Liver (tissue), 9 donors: ENCODE results near the gene GNE. TPM values are rescaled to one million over a fixed set of nuclear protein-coding genes. Genes with fewer than 3 reads are reported as not detected.

ENCODE experiments used
- DNase-seq: peaks from one replicate; pipeline ENCODE4 v3.0.0-alpha.2; 2017; ENCODE audit warnings: low spot score
- H3K27ac ChIP-seq, 2 donors: one replicate each; pipeline ENCODE4 v1.7.0; 2013; ENCODE audit warnings: inconsistent platforms in 2 of 2, low read length in 2 of 2, control low read depth in 1 of 2, low read depth in 1 of 2, mild to moderate bottlenecking in 1 of 2
- H3K27me3 ChIP-seq, 4 donors: one replicate each; pipeline versions ENCODE4 v1.6.1 to v1.7.0; 2013; ENCODE audit warnings: low read length in 3 of 4, inconsistent platforms in 1 of 4, mild to moderate bottlenecking in 1 of 4, moderate library complexity in 1 of 4; ENCODE audit not compliant: control insufficient read depth in 4 of 4, insufficient read depth in 4 of 4
- H3K36me3 ChIP-seq, 4 donors: one replicate each; pipeline versions ENCODE4 v1.6.1 to v1.7.0; 2013; ENCODE audit warnings: low read length in 3 of 4, mild to moderate bottlenecking in 3 of 4, low read depth in 1 of 4, moderate library complexity in 1 of 4; ENCODE audit not compliant: control insufficient read depth in 4 of 4, insufficient read depth in 3 of 4
- H3K4me1 ChIP-seq, 4 donors: one replicate each; pipeline versions ENCODE4 v1.6.1 to v1.7.0; 2013; ENCODE audit warnings: low read length in 3 of 4, mild to moderate bottlenecking in 3 of 4, moderate library complexity in 1 of 4; ENCODE audit not compliant: control insufficient read depth in 4 of 4, insufficient read depth in 4 of 4
- H3K4me3 ChIP-seq, 3 donors: one replicate each; pipeline versions ENCODE4 v1.6.1 to v1.7.0; 2013; ENCODE audit warnings: low read length in 3 of 3, control low read depth in 1 of 3, low read depth in 1 of 3, mild to moderate bottlenecking in 1 of 3
- H3K9ac ChIP-seq, 2 donors: one replicate each; pipeline ENCODE4 v1.7.0; 2013; ENCODE audit warnings: low read length in 2 of 2, mild to moderate bottlenecking in 2 of 2, moderate library complexity in 2 of 2, control low read depth in 1 of 2, low read depth in 1 of 2
- H3K9me3 ChIP-seq, 4 donors: one replicate each; pipeline versions ENCODE4 v1.6.1 to v1.7.0; 2013; ENCODE audit warnings: low read length in 3 of 4; ENCODE audit not compliant: control insufficient read depth in 4 of 4
- ATF3 ChIP-seq: IDR thresholded peaks from 2 replicates; pipeline ENCODE4 v1.6.1; 2016; ENCODE audit warnings: antibody characterized with exemption
- CTCF ChIP-seq: fragments of 150-350 bp; IDR thresholded peaks from 2 replicates; pipeline ENCODE4 v1.5.1; 2017; ENCODE audit warnings: improper control_type of control experiment, low read depth, low read length; ENCODE audit not compliant: missing input control
- EGR1 ChIP-seq, 2 donors: IDR thresholded peaks; 2 replicates each; pipeline ENCODE4 v1.6.1; 2016 to 2018; ENCODE audit warnings: antibody characterized with exemption in 2 of 2, low read depth in 2 of 2
- FOXA1 ChIP-seq: IDR thresholded peaks from 2 replicates; pipeline ENCODE4 v1.6.1; 2016; ENCODE audit warnings: antibody characterized with exemption
- FOXA2 ChIP-seq: IDR thresholded peaks from 2 replicates; pipeline ENCODE4 v1.6.1; 2016; ENCODE audit warnings: antibody characterized with exemption
- GABPA ChIP-seq, 2 donors: IDR thresholded peaks in 1 of 2; conservative IDR thresholded peaks in 1 of 2; 2 replicates each; pipeline ENCODE4 v1.6.1; 2016; ENCODE audit warnings: antibody characterized with exemption in 2 of 2, mild to moderate bottlenecking in 1 of 2, moderate library complexity in 1 of 2
- HNF4A ChIP-seq, 2 donors: conservative IDR thresholded peaks; 2 replicates each; pipeline ENCODE4 v1.6.1; 2016; ENCODE audit warnings: antibody characterized with exemption in 2 of 2, mild to moderate bottlenecking in 2 of 2
- HNF4G ChIP-seq: IDR thresholded peaks from 2 replicates; pipeline ENCODE4 v1.6.1; 2016; ENCODE audit warnings: antibody characterized with exemption
- JUND ChIP-seq, 2 donors: IDR thresholded peaks; 2 replicates each; pipeline ENCODE4 v1.6.1; 2016; ENCODE audit warnings: antibody characterized with exemption in 2 of 2
- MAX ChIP-seq: IDR thresholded peaks from 2 replicates; pipeline ENCODE4 v1.6.1; 2016; ENCODE audit warnings: antibody characterized with exemption
- NR2F2 ChIP-seq: IDR thresholded peaks from 2 replicates; pipeline ENCODE4 v1.6.1; 2016; ENCODE audit warnings: antibody characterized with exemption
- RAD21 ChIP-seq, 2 donors: IDR thresholded peaks; 2 replicates each; pipeline ENCODE4 v1.6.1; 2016; ENCODE audit warnings: antibody characterized with exemption in 2 of 2, mild to moderate bottlenecking in 2 of 2
- REST ChIP-seq: IDR thresholded peaks from 2 replicates; pipeline ENCODE4 v1.6.1; 2016; ENCODE audit warnings: antibody characterized with exemption, mild to moderate bottlenecking
- RXRA ChIP-seq, 2 donors: IDR thresholded peaks; 2 replicates each; pipeline ENCODE4 v1.6.1; 2017 to 2018; ENCODE audit warnings: antibody characterized with exemption in 2 of 2, mild to moderate bottlenecking in 1 of 2
- SP1 ChIP-seq: IDR thresholded peaks from 2 replicates; pipeline ENCODE4 v1.6.1; 2018; ENCODE audit warnings: antibody characterized with exemption, mild to moderate bottlenecking
- TAF1 ChIP-seq: conservative IDR thresholded peaks from 2 replicates; pipeline ENCODE4 v1.6.1; 2016; ENCODE audit warnings: antibody characterized with exemption, mild to moderate bottlenecking
- YY1 ChIP-seq: IDR thresholded peaks from 2 replicates; pipeline ENCODE4 v1.6.1; 2016; ENCODE audit warnings: antibody characterized with exemption, mild to moderate bottlenecking
- ZBTB33 ChIP-seq: IDR thresholded peaks from 2 replicates; pipeline ENCODE4 v1.6.1; 2016; ENCODE audit warnings: antibody characterized with exemption
- WGBS: extraction: QIAGEN DNeasy Blood & Tissue Kit; methylation state at CpG from one replicate; pipeline ENCODE4 v1.1.7; 2013; 5-methylcytosine and 5-hydroxymethylcytosine counted together
- polyA plus RNA-seq, 2 donors: library from polyadenylated mRNA; stranded (reverse) in 1 of 2; unstranded in 1 of 2; fragments of 200-250 nt in 1 of 2; fragments of >200 nt in 1 of 2; fragmentation: Nextera tagmentation in 1 of 2; extraction: Ambion mirVana in 1 of 2; gene quantifications; one replicate each; pipeline versions ENCODE4 v1.2.1 to v1.2.3, GENCODE V29; 2013 to 2015
- total RNA-seq, 2 donors: library from RNA; depleted of rRNA; stranded (reverse); fragments of >200 nt; gene quantifications; one replicate each; pipeline ENCODE4 v1.2.3, GENCODE V29; 2014
- donor health status: healthy.
- donor health status: healthy.
- donor health status: healthy.
- donor health status: healthy.
- donor health status: healthy.

Gene GNE
- total and polyA plus RNA-seq, 4 donors, result 21.8 to 177 (median 38.1) TPM

GRCh38 chr9:36211510-36211909, 46.7 kb downstream of the GNE start (continued):
- TF ChIP-seq CTCF, result no peak

GRCh38 chr9:36210722-36211121, 47.5 kb downstream of the GNE start:
- Histone ChIP-seq H3K27me3 (no peaks in the 10 kb centered on the region), H3K9me3 (no peaks in the 10 kb centered on the region), H3K4me1 (peaks cover 2 to 15% (median 6%) of the 10 kb centered on the region in 4 donors), H3K9ac (no peak overlapping the region), H3K27ac (no peak overlapping the region), H3K4me3 (no peak overlapping the region), H3K36me3 (peaks cover 8 to 56% (median 44%) of the 10 kb centered on the region in 4 donors)
- DNase-seq, result no peak
- TF ChIP-seq SP1 (no peak), ATF3 (no peak), GABPA (IDR thresholded peaks at IDR 0.05 in 1 of 2, conservative IDR thresholded peaks at IDR 0.05 in 1 of 2) (no peak), HNF4A (conservative IDR thresholded peaks at IDR 0.05) (no peak), MAX (no peak), FOXA2 (no peak), FOXA1 (no peak), NR2F2 (no peak)
- WGBS, result 84% methylated on average over 8 of the region's 8 CpGs

- 82% methylated on average over 10 of the region's 10 CpGs for WGBS
- Histone ChIP-seq H3K9ac (no peak overlapping the region), H3K4me3 (no peak overlapping the region), H3K9me3 (no peaks in the 10 kb centered on the region), H3K27me3 (no peaks in the 10 kb centered on the region), H3K36me3 (peaks cover 8 to 64% (median 48%) of the 10 kb centered on the region in 4 donors), H3K4me1 (peaks cover 2 to 15% (median 6%) of the 10 kb centered on the region in 4 donors), H3K27ac (peak overlapping the region; percentile 49 to 59)
- TF ChIP-seq ATF3 (no peak), RXRA (IDR thresholded peaks at IDR 0.05) (no peak), CTCF (no peak), FOXA2 (no peak), NR2F2 (no peak), ZBTB33 (no peak), JUND (IDR thresholded peaks at IDR 0.05) (no peak), EGR1 (IDR thresholded peaks at IDR 0.05; ENCODE audit: low read depth in 2 of 2) (no peak), MAX (no peak), YY1 (no peak), REST (no peak), TAF1 (no peak), HNF4G (no peak), RAD21 (IDR thresholded peaks at IDR 0.05) (no peak), HNF4A (conservative IDR thresholded peaks at IDR 0.05) (no peak), SP1 (no peak), FOXA1 (no peak), GABPA (IDR thresholded peaks at IDR 0.05 in 1 of 2, conservative IDR thresholded peaks at IDR 0.05 in 1 of 2) (no peak)
- DNase-seq, result no peak
These were observed 49.6 kb downstream of the GNE start for GRCh38 chr9:36208521-36209253.
